NOMO-1 treated with DMSO at 0.1 percent for 48 hours (cell line): ENCODE data around the gene DNAH1.

Source experiments
- DNase-seq: peaks from one replicate; lab custom pipeline; 2025; ENCODE audit not compliant: unreplicated experiment; lab: John Stamatoyannopoulos, UW

The DNAH1 gene

DNA sequence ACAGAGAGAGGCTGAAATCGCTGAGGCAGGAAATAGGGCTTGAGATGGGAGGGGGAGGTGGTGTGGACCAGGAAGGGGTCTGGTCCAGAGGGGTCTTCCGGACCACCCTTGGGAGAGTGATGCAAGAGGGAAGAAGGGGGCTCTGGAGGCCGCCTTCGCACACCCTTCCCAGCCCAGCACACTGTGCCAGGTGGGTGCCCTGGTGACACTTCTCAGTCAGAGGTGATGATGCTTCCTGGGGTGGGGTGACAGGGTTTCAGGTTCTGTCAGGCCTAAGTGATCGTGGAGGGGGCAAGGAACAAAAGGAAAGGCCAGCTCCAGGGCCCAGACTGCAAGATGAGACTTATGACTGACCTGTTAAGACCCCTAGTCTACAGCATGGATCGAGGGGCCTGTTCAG, 116.1 kb downstream of the DNAH1 start:
- no peak for DNase-seq

DNA sequence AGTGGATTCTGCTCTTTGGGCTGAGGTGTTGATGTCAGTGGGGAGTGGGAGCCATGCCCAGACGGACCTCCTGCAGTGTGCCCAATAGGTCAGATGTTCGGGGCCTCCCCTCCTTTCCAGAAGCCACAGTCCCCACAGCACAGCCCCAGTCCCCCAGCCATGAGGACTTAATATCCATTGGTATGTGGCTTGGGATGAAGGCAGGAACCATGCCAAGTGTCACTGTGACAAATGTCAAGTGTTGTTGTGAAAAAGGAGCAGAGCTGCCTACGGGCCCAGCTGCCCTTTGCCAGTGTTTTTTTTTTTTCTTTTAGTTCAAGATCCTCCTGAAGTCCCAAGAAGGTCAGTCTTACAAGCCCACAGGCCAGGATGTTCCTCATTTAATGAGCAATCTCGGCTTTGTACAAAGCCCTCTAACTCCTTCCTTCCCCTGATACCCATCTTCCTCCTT, 116.6 kb downstream of the DNAH1 start:
- DNase-seq = peak; percentile 32

DNA sequence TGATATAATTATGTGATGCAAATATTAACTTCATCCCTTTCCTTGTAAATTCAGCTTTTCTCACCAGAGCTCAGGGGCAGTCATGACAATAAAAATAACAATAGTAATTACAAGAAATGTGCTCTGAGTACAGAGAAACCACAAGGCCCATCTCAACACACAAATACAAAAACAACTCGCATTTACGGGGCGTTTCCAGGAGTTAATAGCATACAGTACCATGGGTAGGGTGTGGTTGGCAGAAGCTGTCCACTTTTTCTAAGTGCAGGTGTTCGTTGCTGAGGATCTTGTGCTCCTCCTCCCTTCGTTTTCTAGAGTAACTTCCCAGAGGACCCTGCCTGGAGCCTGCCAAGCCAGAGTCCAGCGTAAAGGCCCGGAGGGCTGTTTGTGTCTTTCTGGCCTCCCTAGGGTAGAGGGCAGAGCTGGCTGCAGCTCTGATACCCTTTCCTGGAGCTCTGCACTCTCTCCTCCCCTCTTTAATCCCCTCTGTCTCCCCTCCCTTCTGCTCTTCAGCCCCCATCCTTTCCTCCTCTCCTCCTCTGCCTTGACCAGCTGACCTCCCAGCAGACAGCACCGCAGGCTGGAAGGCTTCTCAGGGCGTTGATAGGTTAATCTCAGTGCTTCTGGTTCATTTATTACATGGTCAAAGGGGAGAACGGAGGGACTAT, 117.3 kb downstream of the DNAH1 start:
- DNase-seq = no peak

DNA sequence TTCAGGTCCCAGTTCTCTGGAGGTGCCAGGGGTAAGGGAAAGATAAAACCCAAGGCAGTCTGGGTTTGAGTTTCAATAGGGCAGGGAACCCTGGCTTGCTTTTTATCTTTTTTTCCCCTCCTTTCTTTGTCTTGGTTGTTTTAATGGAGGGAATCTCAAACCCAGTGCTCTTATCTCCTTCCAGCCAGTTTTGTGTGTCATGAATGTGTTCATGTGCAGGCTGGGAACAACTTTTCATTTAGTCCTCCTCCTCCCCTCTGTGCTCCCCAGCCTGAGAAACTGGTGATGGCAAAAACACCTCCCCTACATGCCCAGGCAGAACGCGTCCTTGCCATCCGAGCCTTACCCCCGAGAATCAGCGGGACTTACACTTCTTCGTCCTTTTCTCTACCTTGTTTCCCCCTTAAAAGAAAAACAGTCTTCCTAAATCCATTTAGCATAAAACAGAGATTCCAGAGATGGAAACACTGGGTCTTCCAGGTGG, 117.9 kb downstream of the DNAH1 start:
- no peak for DNase-seq

DNA sequence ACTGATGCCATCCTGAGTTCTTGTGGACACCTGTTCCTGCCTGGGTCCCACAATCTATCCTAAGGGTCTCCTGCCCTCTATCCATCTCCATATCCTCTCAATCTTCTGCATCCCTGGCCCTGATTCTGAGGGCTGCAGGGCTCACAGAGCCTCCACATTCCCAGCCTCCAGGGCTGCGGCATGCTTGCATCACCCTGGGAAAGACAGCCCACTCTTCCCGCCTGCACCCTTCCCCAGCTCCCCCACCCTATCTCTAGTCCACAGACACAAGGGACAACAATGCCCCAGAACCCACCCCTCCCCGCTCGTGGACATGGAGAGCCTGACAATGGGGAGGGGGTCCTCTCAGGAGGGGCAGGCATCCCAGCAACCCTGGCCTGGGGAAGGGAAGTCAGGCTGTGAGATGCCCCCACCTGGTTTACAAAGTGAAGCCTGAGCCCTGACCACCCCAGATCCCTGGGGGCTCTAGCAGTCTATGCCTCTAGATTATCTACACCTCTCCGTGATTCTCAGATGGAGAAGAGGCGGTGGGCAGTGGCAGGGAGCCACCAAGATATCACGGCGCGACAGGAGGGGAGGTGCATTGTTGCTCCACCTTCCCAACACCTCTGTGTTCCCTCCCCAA, 118.5 kb downstream of the DNAH1 start:
- DNase-seq = no peak

DNA sequence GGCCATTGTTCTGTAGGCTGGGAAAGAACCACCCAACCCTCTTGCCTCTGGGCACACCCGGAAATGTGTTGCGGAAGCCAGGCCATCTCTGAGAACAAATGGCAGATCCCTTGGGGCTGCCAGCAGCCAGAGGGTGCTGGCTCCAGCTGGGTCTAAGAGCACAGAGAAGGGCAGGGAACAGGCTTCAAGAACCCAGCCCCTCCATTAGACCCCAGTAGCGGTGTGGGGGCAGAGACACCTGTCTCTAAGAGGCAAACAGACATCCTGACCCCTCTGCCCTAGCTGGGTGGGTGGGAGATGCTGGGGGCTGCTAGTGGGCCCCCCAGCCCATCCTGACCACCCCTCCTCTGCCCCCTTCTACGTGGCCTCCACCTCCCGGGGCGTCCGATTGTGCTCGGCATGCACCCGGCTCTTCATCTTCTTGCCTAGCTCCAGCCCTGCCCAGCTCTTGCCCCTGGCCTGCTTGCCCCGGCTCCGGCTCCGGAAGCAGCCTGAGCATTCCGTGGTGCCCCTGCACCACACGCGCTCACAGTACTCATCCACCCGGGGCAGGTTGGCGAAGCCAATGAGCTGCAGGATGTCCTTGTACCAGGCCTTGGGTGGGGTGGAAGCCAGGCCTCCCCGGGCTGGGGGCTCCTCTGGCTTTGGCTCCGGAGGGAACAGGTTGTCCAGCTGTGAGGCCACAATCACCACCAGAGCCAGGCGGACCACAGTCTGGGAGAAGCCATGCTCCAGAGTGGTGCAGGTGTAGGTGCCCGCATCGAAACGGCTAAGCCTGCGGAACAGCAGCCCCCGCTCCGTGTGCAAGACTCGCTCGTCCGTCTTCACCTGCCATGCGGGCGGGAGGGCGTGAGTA, 119.4 kb downstream of the DNAH1 start:
- DNase-seq = no peak

DNA sequence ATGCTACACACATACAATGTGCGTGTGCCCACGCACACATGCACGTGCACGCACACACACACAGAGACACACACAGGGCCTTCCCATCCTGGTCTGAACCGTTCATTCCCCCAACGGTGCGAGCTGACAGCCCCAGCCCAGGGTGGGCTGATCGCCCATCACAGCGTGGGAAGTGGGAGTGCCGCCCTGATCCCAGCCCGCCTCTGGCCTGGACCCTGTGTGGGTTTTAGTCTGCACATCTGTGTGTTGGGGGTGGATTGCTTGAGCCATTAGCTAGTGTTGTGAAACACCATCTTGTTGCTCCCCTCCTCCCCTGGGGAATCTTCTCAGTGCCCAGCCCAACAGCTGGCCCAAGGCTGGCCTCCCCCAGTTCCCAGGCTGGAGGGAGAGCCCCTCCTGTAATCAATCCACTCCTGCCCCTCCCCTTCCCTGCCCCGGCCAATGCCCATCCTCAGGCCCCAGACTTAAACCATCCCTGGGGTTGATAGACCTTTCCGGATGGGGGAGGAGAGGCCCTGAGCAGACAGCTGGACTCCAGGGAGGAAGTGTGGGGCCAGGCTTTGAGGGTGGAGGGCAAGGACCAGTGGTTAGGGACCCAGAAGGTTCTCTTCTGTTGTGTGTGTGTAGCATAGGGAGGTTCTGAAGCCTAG, 120.5 kb downstream of the DNAH1 start:
- DNase-seq = peak; percentile 59

DNA sequence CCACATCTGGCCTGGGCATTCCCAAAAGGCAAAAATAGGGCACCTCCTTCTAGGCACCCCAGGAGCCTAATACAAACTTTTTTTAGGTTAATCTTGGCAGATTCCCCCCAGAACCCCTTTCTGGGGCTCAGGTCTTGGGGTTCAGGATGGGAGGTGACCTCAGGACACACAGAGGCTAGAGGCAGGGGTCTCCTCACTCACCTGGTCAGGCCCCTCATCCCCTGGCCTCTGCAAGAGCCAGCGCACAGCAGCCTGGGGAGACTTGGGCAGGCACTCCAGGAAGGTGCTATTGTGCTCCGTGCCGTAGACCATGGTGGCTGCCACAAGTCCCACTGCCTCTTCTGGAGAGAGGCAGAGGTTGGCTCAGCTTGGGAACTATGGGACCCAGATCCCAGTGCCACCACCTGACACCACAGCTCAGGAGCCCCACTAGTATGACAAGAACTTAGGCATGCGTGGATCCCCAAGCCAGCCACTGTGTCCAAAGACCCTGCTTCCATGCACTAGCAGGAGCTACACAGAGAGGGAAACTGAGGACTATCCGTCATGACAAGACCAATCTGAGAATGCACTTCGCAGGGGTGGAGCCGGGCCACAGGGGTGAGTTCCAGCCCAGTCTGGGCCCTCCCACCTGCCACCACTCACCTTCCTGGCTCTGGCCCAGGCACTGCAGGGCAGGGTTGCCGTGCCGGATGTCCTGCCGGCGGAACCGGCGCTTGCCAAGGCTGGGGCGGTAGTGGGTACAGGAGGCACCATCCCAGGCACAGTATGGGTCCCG, 121.4 kb downstream of the DNAH1 start:
- DNase-seq = no peak

DNA sequence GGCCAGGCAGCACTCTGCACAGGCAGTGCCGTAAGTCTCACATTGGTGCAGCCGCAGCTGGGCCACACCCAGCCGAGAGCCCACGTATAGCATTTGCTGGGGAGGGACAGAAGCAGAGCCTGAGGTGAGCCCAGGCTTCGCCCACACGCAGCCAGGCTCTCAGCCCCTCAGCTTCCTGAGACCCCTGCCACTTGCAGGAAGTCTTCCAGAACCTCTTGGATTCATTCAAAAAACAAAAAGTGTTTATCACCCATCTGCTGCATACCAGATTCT, 121.9 kb downstream of the DNAH1 start:
- DNase-seq = no peak

DNA sequence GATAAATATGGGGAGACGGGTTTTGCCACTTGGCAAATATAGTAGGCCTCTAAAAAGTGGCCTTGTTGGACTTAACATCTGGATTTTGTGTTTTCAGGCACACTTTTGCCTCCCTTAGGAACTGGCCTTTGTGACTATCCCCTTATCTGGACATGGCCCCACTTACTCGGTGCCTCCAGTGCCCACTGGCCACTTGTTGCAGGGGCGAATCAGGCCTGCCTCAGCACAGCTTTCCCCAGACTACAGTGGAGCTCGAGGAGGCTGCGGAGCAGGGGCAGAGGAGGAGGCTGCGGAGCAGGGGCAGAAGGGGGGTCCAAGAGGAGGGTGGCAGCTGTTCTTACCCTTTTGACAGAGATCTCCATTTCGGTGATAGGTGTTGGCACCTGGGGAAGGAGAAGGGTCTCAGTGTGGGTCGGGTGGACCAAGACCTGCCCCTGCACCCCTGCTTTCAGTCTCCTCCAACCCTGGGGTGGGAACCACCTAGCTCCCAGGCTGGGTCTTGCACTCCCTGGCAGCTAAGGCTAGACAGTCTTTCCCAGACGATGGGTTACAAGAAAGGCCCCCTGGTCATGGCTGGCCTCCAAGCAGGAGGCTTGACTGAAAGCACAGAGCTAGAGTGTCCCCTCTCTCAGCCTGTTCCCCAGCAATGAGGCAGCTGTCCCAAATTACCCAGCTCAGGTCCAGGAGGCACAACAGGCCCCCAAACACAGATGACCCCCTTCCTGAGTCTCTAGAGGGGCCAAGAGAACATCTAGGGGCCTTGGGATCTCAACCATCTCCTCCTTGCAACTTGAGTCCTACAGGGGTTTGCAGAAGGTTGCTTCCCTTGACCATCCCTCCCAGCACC, 122.7 kb downstream of the DNAH1 start:
- DNase-seq = no peak

DNA sequence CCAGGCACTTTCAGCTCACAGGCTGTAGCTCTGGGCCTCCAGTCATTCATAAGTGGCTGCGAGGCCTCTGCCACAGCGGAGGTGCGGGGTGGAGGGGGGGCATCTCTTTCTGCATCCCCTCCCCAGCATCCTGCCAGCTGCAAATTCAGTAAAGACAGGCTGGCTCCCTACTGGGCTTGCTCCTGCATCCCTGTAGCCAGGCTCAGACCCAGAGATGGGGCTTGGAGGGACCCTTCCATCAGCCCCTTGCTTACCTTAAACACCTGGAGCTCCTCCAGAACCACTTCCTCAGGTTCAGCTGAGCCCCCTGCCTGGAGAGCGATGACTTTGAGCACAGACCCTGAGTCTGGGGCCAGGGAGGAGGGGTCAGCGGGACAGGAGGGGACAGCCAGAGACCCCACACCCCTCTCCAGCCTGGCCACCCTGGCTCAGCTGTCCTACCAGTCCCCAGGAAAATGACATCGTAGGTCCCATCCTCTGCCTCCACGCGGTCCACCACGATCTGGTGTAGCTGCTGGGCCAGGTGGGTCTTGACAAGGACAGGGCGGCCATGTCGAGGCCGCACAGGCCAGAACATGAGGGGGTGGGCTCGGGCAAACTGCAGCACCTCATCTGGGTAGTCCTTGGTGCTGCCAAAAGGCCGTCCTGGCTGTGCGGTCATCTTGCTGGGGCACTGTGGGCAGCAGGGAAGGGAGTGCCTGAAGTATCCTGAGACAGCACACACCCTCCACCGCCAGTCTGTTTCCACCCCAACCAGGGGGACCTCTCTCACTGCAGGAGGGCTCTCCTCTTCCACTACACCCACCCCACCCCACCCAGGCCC, 123.5 kb downstream of the DNAH1 start:
- DNase-seq = no peak

DNA sequence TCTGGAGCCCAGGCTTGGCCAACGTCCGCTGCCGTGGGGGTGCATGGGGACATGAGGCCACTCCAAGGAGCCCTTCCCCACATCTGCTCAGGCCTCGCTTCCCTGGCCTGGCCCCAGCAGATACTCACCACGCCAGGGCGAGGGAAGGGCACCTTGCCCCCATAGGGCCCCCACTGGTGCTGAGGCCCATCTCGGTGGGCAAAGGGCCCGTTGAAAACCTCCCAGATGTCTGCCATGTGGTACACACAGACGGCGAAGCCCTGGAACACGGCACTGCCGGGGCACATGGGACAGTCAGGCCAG, 124.1 kb downstream of the DNAH1 start:
- DNase-seq = no peak

DNA sequence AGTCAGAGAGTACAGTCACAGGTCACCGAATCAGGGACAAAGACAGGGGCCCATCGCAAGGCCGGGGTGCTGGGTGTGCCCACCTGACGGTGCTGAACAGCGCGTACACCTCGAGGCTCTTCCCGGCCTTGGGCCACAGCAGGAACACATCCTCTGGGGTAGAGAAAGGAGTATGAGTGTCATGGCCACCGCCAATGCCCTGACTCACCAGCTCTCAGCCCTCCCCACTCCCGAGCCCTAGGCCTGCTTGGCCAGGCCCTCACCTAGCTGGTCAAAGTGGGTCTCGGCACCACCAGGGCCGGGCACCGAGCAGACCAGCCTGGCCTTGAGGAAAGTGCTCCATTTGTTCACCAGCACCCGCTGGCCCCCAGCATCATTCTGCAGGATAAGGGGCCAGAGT, 124.6 kb downstream of the DNAH1 start:
- no peak for DNase-seq

DNA sequence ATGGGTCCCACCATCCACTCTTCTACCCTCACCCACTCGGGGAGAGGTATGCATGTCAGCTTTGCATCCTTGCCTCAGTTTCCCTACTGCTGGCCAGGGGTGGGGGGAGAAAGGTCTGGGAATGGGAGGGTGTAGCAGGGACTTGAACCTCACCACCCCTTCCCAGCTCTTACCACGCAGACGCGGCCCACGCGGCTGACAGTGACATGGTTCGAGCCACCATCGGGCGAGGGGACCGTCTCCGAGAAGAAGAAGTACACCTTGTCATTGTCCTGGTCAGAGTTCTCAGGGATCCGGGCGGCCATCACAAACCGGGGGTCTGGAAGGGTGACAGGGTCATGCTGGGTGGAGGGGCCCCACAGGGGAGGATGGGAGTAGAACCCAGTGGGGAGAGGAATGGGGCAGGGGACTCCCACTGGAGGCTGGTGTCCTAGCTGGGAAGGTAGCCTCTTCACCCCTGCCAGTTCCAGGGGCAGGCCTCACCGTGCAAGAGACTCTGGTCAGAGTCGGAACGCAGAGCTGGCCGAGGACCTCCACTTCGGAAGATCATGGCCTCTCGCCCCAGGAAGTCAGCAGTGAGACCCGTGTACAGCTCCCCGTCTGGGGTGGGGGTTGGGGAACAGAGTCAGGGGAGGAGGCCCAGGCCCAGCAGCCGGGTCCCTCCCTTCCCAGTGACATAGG, 125.1 kb downstream of the DNAH1 start:
- no peak for DNase-seq

DNA sequence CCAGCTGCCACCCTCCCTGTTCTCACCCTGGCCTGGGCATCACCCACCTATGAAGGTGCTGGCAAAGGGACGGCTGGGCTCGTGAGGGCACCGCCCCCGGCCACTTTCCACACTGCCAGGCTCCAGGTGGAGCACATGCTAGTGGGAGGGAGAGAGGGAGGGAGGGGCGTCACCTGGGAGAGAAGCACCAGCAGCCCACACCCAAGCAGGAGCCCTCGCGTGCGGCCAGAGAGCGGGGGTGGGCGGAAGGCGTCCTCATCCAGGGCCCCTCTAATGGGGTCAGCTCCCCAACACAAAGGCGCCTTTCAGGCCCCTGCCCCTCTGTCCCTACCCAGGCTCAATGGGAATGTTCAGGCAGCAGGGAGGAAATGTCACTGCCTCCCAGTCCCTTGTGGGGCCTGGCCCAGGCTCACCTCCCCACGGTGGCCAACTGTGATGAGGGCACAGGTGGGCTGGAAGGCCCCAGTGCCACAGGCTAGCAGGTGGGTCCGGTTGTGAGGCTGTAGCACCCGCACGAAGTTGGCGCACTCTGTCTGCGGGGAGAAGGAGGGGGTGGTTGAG, 125.7 kb downstream of the DNAH1 start:
- DNase-seq = no peak

DNA sequence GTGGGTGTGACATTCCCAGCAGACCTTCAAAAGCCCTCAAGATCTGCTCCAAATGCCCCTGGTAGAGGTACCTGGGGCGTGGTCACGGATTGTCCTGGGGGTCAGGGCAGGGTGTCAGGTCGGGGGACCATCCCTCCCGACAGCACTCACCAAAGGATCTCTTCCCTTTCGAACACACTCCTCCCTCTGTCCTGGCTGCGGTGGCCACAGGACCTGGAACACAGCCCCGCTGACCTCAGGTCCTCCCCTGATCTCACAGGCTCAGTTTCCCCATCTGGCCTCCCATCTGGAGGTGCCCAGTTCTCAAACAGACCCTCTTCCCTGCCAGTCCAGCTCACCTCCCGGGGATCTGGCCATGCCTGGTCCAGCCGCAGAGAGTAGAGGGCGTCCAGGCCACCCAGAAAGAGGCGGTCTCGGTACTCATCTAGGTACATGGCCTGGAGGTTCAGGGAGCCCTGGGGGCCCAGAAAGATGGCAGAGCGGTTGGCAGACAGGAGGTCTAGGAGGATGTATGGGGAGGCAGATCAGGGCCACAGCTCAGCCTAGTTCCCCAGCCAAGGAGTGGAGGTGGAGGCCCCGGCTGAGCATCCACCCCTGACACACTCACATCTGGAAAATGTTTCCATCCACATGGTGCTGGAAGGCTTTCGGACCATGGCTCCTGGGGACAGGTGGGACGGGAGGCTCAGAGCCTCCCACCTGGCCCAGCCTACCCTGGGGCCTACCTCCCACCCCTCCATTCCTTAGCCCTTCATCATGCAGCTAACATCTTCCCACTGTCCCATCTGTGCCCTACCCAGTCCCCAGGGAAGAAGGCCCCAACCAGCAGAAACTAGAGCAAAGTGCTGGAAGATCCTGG, 126.5 kb downstream of the DNAH1 start:
- no peak for DNase-seq

DNA sequence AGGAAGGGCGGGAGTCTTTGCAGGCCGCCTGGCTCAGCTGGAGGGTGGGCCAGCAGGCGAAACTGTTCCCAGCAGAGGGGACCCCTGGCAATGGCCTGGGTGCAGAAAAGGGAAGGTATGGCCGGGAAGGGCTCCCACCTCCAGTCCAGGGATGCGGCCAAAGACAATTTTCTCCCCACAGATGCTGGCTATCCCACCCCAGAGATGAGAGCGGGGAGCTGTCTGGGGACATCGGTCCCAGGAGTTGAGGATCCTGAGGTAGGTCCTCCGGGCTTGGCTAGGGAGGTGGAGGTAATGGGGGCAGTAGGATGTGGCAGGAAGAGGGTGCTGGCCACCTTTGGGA, 127.1 kb downstream of the DNAH1 start:
- DNase-seq = no peak
